GM18526 (cell line): ENCODE measurements around the gene PHF8.

Experiments used
- POLR2A ChIP-seq: IDR thresholded peaks from 3 replicates; pipeline ENCODE4 v1.6.1; 2011; ENCODE audit not compliant: insufficient read length; ENCODE audit errors: extremely low read depth

The PHF8 gene

GRCh38 chrX:54043056-54043455 is 1.2 kb downstream of the PHF8 start:
- no peak for TF ChIP-seq POLR2A

DNA sequence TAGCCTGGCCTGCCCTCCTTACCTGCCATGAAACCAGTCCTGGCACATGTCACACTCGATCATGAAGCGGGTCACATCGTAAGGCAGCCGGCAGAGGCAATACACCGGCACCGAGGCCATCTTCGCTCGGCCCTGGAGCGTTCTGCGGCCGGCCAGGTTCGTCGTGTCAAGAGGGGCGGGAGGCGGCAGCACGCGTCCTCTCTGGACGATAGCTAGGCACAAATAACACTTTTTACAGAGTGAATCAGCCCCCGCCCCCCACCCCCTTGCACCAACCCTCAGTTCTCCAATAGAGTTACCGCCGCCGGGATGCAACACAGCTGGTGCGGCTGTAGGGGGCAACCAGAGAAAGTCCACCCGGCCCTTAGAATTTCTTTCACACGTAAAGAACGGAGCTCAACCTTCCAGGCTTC is 1.7 kb downstream of the PHF8 start:
- no peak for TF ChIP-seq POLR2A

DNA sequence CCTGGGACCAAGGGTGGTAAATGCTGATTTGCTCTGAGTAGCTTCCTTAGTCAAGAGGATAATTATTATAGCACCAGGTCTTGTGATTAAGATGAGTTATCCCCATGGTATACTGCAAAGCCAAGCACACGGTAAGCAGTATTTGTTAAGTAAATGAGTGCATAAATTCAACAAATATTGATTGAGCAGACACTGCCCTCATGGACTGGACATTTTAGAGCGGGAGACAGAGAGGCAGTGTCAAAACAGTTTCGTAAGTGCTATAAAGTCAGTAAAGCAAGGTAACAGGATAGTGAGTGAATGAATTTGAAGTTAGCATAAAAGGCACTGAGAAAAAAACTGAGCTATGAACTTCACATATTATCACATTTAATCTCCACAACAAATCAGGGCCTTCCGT is 13.9 kb downstream of the PHF8 start:
- no peak for TF ChIP-seq POLR2A

- no peak for TF ChIP-seq POLR2A
Observed at GRCh38 chrX:54029529-54030143, 14.6 kb downstream of the PHF8 start.

GRCh38 chrX:54024350-54024749 is 19.9 kb downstream of the PHF8 start:
- TF ChIP-seq POLR2A = no peak

DNA sequence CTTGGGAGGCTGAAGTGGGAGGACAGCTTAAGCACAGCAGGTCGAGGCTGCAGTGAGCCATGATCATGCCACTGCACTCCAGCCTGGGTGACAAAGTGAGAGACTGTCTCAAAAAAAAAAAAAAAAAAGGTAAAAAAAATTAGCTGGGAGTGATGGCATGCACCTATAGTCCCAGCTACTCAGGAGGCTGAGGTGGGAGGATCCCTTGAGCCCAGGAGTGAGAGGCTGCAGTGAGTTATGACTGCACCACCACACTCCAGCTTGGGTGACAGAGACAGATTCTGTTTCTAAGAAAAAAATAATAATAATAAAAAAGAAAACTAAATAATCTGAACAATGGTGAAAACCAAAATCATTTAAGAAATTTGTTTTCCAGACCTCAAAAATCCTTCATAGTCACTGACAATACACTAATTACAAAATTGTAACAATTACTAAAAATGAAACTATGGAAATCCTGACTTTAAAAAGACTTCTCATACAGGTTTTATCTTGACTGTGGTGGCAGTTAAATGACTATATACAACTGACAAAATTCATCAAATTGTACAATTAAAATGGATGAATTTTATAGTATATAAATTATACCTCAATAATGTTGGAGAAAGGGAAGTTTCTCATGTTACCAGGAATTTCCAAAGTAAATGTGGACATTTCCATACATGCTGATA is 31.3 kb downstream of the PHF8 start:
- TF ChIP-seq POLR2A = no peak

GRCh38 chrX:54007682-54008081 is 36.6 kb downstream of the PHF8 start:
- TF ChIP-seq POLR2A = no peak

GRCh38 chrX:53997724-53998123 is 46.5 kb downstream of the PHF8 start:
- TF ChIP-seq POLR2A = no peak

- no peak for TF ChIP-seq POLR2A
Observed at GRCh38 chrX:53992589-53992988, 51.7 kb downstream of the PHF8 start.

DNA sequence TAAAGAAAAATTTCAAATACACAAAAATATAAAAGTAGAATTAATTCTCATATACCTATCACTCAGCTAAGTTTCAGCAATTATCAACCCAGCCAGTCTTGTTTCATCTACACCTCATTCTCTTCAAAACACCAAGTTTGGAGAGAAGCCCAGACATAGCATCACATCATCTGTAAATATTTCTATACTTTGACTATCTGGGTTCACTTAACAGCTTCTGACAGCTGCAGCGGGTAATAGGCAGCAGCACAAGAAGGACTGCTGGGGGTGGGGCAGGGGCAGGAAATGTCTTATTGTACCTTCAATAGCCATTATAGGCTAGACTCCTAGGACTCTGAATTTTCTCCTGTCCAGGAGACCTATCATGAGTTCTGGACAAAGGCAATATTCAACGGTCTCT is 54.1 kb downstream of the PHF8 start:
- no peak for TF ChIP-seq POLR2A

DNA sequence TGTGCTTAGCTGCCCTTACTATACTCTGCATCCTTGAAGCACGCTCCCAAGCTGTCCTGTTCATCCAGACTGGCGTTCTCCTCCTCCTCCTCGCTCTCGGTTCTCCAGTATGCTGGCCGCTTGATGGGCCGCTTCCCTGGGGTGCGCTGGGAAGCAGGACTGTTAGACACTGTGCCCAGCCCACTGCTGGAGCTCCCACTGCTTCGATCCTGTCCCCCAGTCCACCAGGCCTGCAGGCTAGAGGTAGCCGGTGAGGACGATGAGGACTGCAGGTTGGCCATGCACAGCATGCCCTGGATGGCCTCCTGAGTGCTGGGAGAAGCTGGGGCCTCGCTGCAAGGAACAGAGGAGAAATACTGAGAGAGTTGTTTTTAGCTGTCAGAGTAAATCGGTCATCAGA is 59.4 kb downstream of the PHF8 start:
- no peak for TF ChIP-seq POLR2A

DNA sequence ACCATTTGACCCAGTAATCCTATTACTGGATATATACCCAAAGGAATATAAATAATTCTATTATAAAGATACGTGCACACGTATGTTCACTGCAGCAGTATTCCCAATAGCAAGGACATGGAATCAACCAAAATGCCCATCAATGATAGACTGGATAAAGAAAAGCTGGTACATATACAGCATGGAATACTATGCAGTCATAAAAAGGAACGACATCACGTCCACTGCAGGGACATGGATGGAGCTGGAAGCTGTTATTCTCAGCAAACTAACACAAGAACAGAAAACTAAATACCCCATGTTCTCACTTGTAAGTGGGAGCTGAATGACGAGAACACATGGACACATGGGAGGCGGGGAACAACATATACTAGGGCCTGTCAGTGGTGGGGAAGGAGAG is 69.7 kb downstream of the PHF8 start:
- no peak for TF ChIP-seq POLR2A

GRCh38 chrX:53969540-53969939 is 74.7 kb downstream of the PHF8 start:
- no peak for TF ChIP-seq POLR2A

GRCh38 chrX:53950130-53950733 is 94.0 kb downstream of the PHF8 start:
- no peak for TF ChIP-seq POLR2A

DNA sequence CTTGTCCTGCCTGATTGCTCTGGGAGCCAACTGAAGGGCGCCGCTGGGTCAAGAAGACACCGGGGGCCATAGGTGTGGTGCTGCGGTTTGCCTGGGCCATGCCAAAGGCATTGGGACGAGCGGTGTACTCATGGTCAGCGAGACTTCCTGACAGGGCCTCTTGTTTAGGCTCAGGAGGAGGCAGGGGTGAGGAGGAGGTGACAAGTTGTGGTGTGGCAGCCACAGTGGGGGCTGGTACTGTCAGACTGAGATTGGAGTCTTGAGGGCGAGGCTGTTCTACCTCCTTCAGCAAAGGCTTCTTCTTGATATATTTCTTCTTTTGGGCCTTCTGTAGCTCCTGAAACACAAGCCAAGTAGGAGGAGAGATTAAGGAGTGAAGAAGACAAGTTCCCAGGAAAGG is 104.1 kb downstream of the PHF8 start:
- TF ChIP-seq POLR2A = no peak

- no peak for TF ChIP-seq POLR2A
Observed at GRCh38 chrX:53939127-53939526, 105.1 kb downstream of the PHF8 start.
